ENCODE data around the gene MGAT3.

GRCh38 chr22:39490135-39490798 is 33.5 kb downstream of the MGAT3 start:
- TF ChIP-seq, protein P1, sequence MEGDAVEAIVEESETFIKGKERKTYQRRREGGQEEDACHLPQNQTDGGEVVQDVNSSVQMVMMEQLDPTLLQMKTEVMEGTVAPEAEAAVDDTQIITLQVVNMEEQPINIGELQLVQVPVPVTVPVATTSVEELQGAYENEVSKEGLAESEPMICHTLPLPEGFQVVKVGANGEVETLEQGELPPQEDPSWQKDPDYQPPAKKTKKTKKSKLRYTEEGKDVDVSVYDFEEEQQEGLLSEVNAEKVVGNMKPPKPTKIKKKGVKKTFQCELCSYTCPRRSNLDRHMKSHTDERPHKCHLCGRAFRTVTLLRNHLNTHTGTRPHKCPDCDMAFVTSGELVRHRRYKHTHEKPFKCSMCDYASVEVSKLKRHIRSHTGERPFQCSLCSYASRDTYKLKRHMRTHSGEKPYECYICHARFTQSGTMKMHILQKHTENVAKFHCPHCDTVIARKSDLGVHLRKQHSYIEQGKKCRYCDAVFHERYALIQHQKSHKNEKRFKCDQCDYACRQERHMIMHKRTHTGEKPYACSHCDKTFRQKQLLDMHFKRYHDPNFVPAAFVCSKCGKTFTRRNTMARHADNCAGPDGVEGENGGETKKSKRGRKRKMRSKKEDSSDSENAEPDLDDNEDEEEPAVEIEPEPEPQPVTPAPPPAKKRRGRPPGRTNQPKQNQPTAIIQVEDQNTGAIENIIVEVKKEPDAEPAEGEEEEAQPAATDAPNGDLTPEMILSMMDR (IDR thresholded peaks at IDR 0.05), result no peak
- TF ChIP-seq POLR2A (IDR thresholded peaks at IDR 0.05; ENCODE audit: low read depth), result no peak
